ENCODE measurements around the gene AGPAT4.

DNA sequence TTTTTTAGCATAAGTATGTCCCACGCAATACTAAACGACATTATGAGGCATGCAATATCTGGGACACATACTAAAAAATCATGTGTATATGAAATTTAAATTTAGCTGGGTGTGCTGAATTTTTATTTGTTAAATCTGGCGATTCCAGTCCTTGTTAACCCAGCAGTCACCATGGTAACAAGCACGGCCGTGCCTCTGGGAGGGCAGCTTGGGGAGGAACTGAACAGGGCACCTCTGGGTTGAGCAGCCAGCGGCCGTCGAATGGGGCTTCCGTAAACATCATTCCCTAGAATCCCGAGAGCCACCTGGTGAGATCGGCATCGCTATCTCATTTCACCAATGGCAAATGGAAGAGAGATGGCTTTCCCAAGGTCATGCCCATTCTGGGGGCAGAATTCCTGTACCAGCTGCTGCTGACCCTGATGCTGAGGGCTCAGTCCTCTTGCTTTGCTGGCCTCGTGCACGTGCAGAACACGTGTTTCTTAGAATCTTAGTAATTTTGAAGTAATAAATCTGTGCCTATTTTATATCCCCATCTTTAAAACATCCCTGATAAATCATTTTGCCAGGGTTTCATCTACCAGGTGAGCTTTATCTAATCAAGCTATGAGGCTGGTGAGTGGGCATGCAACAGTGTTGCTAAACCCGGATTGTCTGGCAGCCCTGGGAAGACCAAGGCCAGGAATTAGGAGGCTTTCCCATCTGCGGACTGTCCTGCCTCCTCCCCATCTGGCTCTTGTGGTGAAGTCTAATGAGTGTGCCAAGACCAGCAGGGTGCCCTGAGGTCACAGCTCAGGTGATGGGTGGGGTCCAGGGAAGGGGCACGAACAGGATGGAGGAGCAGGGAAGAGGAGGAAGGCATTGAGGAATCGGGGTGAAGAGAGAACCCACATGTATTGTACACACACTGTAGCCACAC lies 85.1 kb downstream of the AGPAT4 start:
- TF ChIP-seq CTCF (optimal IDR thresholded peaks at IDR 0.05 in 1 of 3, IDR thresholded peaks at IDR 0.05 in 1 of 3, conservative IDR thresholded peaks at IDR 0.05 in 1 of 3; ENCODE audit: extremely low read depth in 1 of 3, insufficient read depth in 2 of 3, low read length in 3 of 3) (no peak), EZH2 (IDR thresholded peaks at IDR 0.05; ENCODE audit: low read length) (no peak)
